H9 (cell line): ENCODE results near the gene OR56A1. TPM values are rescaled to one million over a fixed set of nuclear protein-coding genes. Genes with fewer than 3 reads are reported as not detected.

Source experiments
- DNase-seq: peaks from one replicate; pipeline ENCODE4 v3.0.0-alpha.2; 2017
- H2AFZ ChIP-seq: one replicate; pipeline ENCODE4 v1.6.1; 2013; ENCODE audit warnings: mild to moderate bottlenecking, low read length, control low read depth, moderate library complexity
- H2AK5ac ChIP-seq: 2 replicates; pipeline ENCODE4 v1.6.1; 2013; ENCODE audit warnings: low read length, control low read depth, mixed read lengths; ENCODE audit not compliant: insufficient read length
- H2BK120ac ChIP-seq: one replicate; pipeline ENCODE4 v1.6.1; 2013; ENCODE audit warnings: low read depth, mild to moderate bottlenecking, low read length, control low read depth, inconsistent platforms; ENCODE audit not compliant: poor library complexity, severe bottlenecking
- H2BK12ac ChIP-seq: 2 replicates; pipeline ENCODE4 v1.6.1; 2013; ENCODE audit warnings: low read length, control low read depth, mixed read lengths, low read depth; ENCODE audit not compliant: insufficient read length
- H2BK15ac ChIP-seq: 2 replicates; pipeline ENCODE4 v1.6.1; 2013; ENCODE audit warnings: low read depth, low read length, control low read depth
- H2BK20ac ChIP-seq: one replicate; pipeline ENCODE4 v1.6.1; 2013; ENCODE audit warnings: low read depth, mild to moderate bottlenecking, low read length, control low read depth, inconsistent platforms; ENCODE audit not compliant: poor library complexity, severe bottlenecking
- H2BK5ac ChIP-seq: 2 replicates; pipeline ENCODE4 v1.6.1; 2013; ENCODE audit warnings: low read length, control low read depth, mixed read lengths; ENCODE audit not compliant: insufficient read length
- H3K14ac ChIP-seq: 2 replicates; pipeline ENCODE4 v1.6.1; 2013; ENCODE audit warnings: low read length, control low read depth; ENCODE audit not compliant: insufficient read depth
- H3K18ac ChIP-seq: 2 replicates; pipeline ENCODE4 v1.6.1; 2013; ENCODE audit warnings: low read depth, mild to moderate bottlenecking, mixed read lengths, low read length, control low read depth; ENCODE audit not compliant: insufficient read length
- H3K23ac ChIP-seq: 2 replicates; pipeline ENCODE4 v1.6.1; 2013; ENCODE audit warnings: low read length, control low read depth, mixed read lengths, low read depth; ENCODE audit not compliant: insufficient read length
- H3K23me2 ChIP-seq: 2 replicates; pipeline ENCODE4 v1.6.1; 2013; ENCODE audit warnings: low read depth, mild to moderate bottlenecking, mixed read lengths, low read length, control low read depth; ENCODE audit not compliant: insufficient read length, poor library complexity, severe bottlenecking
- H3K27ac ChIP-seq: 2 replicates; pipeline ENCODE4 v1.5.1; 2013; ENCODE audit warnings: low read length, control low read depth, mixed read lengths, low read depth; ENCODE audit not compliant: insufficient read length
- H3K27me3 ChIP-seq: 2 replicates; pipeline ENCODE4 v1.6.1; 2013; ENCODE audit warnings: low read length, control low read depth, inconsistent platforms; ENCODE audit not compliant: insufficient read depth
- H3K4ac ChIP-seq: 2 replicates; pipeline ENCODE4 v1.6.1; 2013; ENCODE audit warnings: low read depth, mild to moderate bottlenecking, control low read depth, inconsistent platforms, low read length, moderate library complexity
- H3K4me1 ChIP-seq: 2 replicates; pipeline ENCODE4 v1.6.1; 2013; ENCODE audit warnings: low read length, control low read depth, inconsistent platforms; ENCODE audit not compliant: insufficient read depth
- H3K4me2 ChIP-seq: 2 replicates; pipeline ENCODE4 v1.6.1; 2013; ENCODE audit warnings: low read length, control low read depth, mixed read lengths; ENCODE audit not compliant: insufficient read length, insufficient read depth
- H3K56ac ChIP-seq: 2 replicates; pipeline ENCODE4 v1.6.1; 2013; ENCODE audit warnings: low read depth, mild to moderate bottlenecking, mixed read lengths, low read length, control low read depth; ENCODE audit not compliant: insufficient read length
- H3K79me1 ChIP-seq: 2 replicates; pipeline ENCODE4 v1.6.1; 2013; ENCODE audit warnings: low read depth, mild to moderate bottlenecking, moderate library complexity, low read length, control low read depth, inconsistent platforms; ENCODE audit not compliant: insufficient read depth, poor library complexity, severe bottlenecking
- H3K79me2 ChIP-seq: 2 replicates; pipeline ENCODE4 v1.6.1; 2013; ENCODE audit warnings: low read length, control low read depth, inconsistent platforms; ENCODE audit not compliant: insufficient read depth
- H3K9ac ChIP-seq: 2 replicates; pipeline ENCODE4 v1.6.1; 2013; ENCODE audit warnings: low read length, control low read depth, mixed read lengths; ENCODE audit not compliant: insufficient read length; ENCODE audit errors: extremely low read depth
- H3K9me3 ChIP-seq: one replicate; pipeline ENCODE4 v1.6.1; 2013; ENCODE audit warnings: low read depth, low read length, inconsistent platforms; ENCODE audit not compliant: control insufficient read depth
- H3T11ph ChIP-seq: one replicate; pipeline ENCODE4 v1.6.1; 2013; ENCODE audit warnings: mild to moderate bottlenecking, low read length, control low read depth, inconsistent platforms
- H4K20me1 ChIP-seq: one replicate; pipeline ENCODE4 v1.6.1; 2013; ENCODE audit not compliant: control insufficient read depth, insufficient read length, insufficient read depth
- H4K5ac ChIP-seq: 2 replicates; pipeline ENCODE4 v1.6.1; 2013; ENCODE audit warnings: low read depth, mild to moderate bottlenecking, mixed read lengths, low read length, control low read depth; ENCODE audit not compliant: insufficient read length
- H4K8ac ChIP-seq: replicated peaks from 2 replicates; pipeline ENCODE4 v1.6.1; 2013; ENCODE audit warnings: low read length, control low read depth, mixed read lengths, low read depth; ENCODE audit not compliant: insufficient read length
- H4K91ac ChIP-seq: 2 replicates; pipeline ENCODE4 v1.6.1; 2013; ENCODE audit warnings: low read depth, mild to moderate bottlenecking, moderate library complexity, mixed read lengths, low read length, control low read depth; ENCODE audit not compliant: insufficient read length
- H3K27ac Mint-ChIP-seq, 3 experiments: 2 replicates in 2 of 3; 3 replicates in 1 of 3; pipeline ENCODE4 v1.8.0; 2020 to 2021; ENCODE audit warnings: mixed read lengths in 3 of 3, mild to moderate bottlenecking in 1 of 3, moderate library complexity in 1 of 3
- H3K27me3 Mint-ChIP-seq: 2 replicates; pipeline ENCODE4 v1.8.0; 2021; ENCODE audit warnings: low read depth, mild to moderate bottlenecking, moderate library complexity, mixed read lengths
- H3K36me3 Mint-ChIP-seq, 3 experiments: 2 replicates in 2 of 3; 3 replicates in 1 of 3; pipeline ENCODE4 v1.8.0; 2020 to 2021; ENCODE audit warnings: low read depth in 3 of 3, mixed read lengths in 3 of 3; ENCODE audit not compliant: insufficient read depth in 1 of 3
- H3K4me1 Mint-ChIP-seq, 2 experiments: 2 replicates each; pipeline ENCODE4 v1.8.0; 2020; ENCODE audit warnings: mixed read lengths in 2 of 2
- H3K4me3 Mint-ChIP-seq, 2 experiments: 2 replicates in 1 of 2; 3 replicates in 1 of 2; pipeline ENCODE4 v1.8.0; 2020 to 2021; ENCODE audit warnings: mild to moderate bottlenecking in 2 of 2, mixed read lengths in 2 of 2, moderate library complexity in 1 of 2
- H3K9me3 Mint-ChIP-seq, 2 experiments: 2 replicates in 1 of 2; 3 replicates in 1 of 2; pipeline ENCODE4 v1.8.0; 2020; ENCODE audit warnings: mild to moderate bottlenecking in 2 of 2, mixed read lengths in 2 of 2, moderate library complexity in 1 of 2
- WGBS: extraction: QIAGEN DNeasy Blood & Tissue Kit; methylation state at CpG from one replicate; pipeline ENCODE4 v1.1.7; 2013; ENCODE audit warnings: missing lambda C conversion rate, low lambda C conversion rate, mixed read lengths; ENCODE audit not compliant: insufficient read length; ENCODE audit errors: extremely low coverage; 5-methylcytosine and 5-hydroxymethylcytosine counted together
- long read RNA-seq: library from polyadenylated mRNA; unstranded; transcript quantifications from one replicate; pipeline ENCODE4 v2.0.0, GENCODE V29; 2020
- total RNA-seq: library from RNA; stranded (reverse); gene quantifications from 2 replicates; pipeline ENCODE4 v1.2.1, GENCODE V29; 2021
- TF ChIP-seq, protein P1 (sequence below): fragments of 200-600 bp; sonication (generic); conservative IDR thresholded peaks from 3 replicates; pipeline ENCODE4 v1.8.0; 2021; ENCODE audit warnings: antibody characterized with exemption, mild to moderate bottlenecking

OR56A1 gene, protein sequence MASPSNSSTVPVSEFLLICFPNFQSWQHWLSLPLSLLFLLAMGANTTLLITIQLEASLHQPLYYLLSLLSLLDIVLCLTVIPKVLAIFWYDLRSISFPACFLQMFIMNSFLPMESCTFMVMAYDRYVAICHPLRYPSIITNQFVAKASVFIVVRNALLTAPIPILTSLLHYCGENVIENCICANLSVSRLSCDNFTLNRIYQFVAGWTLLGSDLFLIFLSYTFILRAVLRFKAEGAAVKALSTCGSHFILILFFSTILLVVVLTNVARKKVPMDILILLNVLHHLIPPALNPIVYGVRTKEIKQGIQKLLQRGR
- 0.07 TPM in 2 replicates for total RNA-seq
- long read RNA-seq, result 0 reads

DNA sequence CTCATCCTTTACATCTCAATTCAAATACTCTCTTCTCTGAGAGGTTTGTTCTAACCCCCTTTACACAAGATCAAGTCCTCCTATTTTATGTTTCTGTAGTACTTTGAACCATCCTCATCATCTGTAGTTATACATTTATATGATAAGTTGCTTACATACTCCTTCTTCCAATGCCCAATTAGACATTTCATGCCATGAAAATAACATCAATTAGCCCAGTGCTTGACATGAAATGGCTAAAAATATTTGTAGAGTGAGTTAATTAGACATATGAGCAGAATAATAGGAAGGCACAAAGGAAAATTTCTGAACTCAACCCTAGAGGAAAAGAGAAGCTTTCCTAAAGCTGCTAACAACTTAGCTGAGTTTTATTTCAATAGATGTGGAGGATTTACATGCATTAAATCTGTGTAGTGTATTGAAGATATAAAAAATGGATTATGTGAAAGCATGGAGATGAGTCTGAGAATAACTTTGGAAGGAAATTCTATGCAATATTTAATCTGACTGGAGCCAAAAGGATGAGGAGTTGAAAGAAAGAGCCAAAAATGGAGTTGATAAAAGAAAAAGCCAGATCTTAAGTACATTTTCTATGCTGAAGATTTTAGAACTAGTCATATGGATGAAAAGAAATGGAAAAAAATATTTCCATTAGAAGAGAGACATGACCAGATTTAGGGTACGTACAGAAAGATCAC is at the start of gene OR56A1:
OR56A1 (minus strand) TSS at position 51 of the 698 bp plus-strand sequence. CDS start 3,066 bp downstream, outside the sequence.
- H3K9me3 Mint-ChIP-seq, result no peaks in the 10 kb centered on the region
- H3K36me3 Mint-ChIP-seq, result no peaks in the 10 kb centered on the region
- Histone ChIP-seq H4K5ac (no peak within 1 kb of the TSS), H3K79me2 (no peaks in the 10 kb centered on the region), H3K27ac (no peak within 1 kb of the TSS), H2BK20ac (no peak within 1 kb of the TSS), H2AFZ (no peak within 1 kb of the TSS), H3K14ac (no peak within 1 kb of the TSS), H3K9me3 (no peaks in the 10 kb centered on the region), H3K23ac (no peak within 1 kb of the TSS), H3K4ac (no peak within 1 kb of the TSS), H3K18ac (no peak within 1 kb of the TSS), H3K9ac (no peak within 1 kb of the TSS), H3T11ph (no peak within 1 kb of the TSS), H3K56ac (no peak within 1 kb of the TSS), H3K27me3 (no peaks in the 10 kb centered on the region), H2AK5ac (no peak within 1 kb of the TSS), H3K4me2 (no peak within 1 kb of the TSS), H4K20me1 (no peaks in the 10 kb centered on the region), H3K23me2 (no peaks in the 10 kb centered on the region), H3K4me1 (no peaks in the 10 kb centered on the region), H2BK15ac (no peak within 1 kb of the TSS), H2BK12ac (no peak within 1 kb of the TSS), H3K79me1 (no peaks in the 10 kb centered on the region), H2BK120ac (no peak within 1 kb of the TSS), H4K91ac (no peak within 1 kb of the TSS), H2BK5ac (no peak within 1 kb of the TSS), H4K8ac (no peak within 1 kb of the TSS)
- no peaks in the 10 kb centered on the region for H3K27me3 Mint-ChIP-seq
- TF ChIP-seq, protein P1, sequence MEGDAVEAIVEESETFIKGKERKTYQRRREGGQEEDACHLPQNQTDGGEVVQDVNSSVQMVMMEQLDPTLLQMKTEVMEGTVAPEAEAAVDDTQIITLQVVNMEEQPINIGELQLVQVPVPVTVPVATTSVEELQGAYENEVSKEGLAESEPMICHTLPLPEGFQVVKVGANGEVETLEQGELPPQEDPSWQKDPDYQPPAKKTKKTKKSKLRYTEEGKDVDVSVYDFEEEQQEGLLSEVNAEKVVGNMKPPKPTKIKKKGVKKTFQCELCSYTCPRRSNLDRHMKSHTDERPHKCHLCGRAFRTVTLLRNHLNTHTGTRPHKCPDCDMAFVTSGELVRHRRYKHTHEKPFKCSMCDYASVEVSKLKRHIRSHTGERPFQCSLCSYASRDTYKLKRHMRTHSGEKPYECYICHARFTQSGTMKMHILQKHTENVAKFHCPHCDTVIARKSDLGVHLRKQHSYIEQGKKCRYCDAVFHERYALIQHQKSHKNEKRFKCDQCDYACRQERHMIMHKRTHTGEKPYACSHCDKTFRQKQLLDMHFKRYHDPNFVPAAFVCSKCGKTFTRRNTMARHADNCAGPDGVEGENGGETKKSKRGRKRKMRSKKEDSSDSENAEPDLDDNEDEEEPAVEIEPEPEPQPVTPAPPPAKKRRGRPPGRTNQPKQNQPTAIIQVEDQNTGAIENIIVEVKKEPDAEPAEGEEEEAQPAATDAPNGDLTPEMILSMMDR, result no peak
- no peak within 1 kb of the TSS for H3K27ac Mint-ChIP-seq
- no peak within 1 kb of the TSS for H3K4me3 Mint-ChIP-seq
- no peak for DNase-seq
- no peaks in the 10 kb centered on the region for H3K4me1 Mint-ChIP-seq
- WGBS, result no CpG with 5 or more reads among the region's 1 CpG
